GM23338 (cell line): ENCODE measurements around the gene SFMBT2. TPM values are rescaled to one million over a fixed set of nuclear protein-coding genes. Genes with fewer than 3 reads are reported as not detected.
A peak's percentile ranks its signal among the peaks of the same experiment; 100 is the strongest.

Experiments
- ATAC-seq: fragments of 200-7000 bp; cut with Tn5 transposase; 3 replicates; pipeline ENCODE4 v1.9.1; 2020
- DNase-seq: peaks from one replicate; pipeline ENCODE4 v3.0.0-alpha.2; 2015; ENCODE audit warnings: low spot score
- H2AFZ ChIP-seq: fragments of 200-600 bp; sonication (generic); 2 replicates; pipeline ENCODE4 v1.8.0; 2016; ENCODE audit warnings: antibody characterized with exemption, mild to moderate bottlenecking, moderate library complexity
- H3F3A ChIP-seq: fragments of 200-600 bp; sonication (generic); replicated peaks from 2 replicates; pipeline ENCODE4 v1.8.0; 2017; ENCODE audit warnings: antibody characterized with exemption, mixed run types, low read depth
- H3K27ac ChIP-seq: fragments of 200-600 bp; sonication (generic); 2 replicates; pipeline ENCODE4 v1.6.1; 2016; ENCODE audit warnings: low read depth
- H3K27me3 ChIP-seq: fragments of 200-600 bp; sonication (generic); 2 replicates; pipeline ENCODE4 v1.8.0; 2016; ENCODE audit warnings: mild to moderate bottlenecking, mixed run types, moderate library complexity; ENCODE audit not compliant: insufficient read depth
- H3K36me3 ChIP-seq: fragments of 200-600 bp; sonication (generic); 2 replicates; pipeline ENCODE4 v1.8.0; 2016; ENCODE audit warnings: mild to moderate bottlenecking; ENCODE audit not compliant: insufficient read depth
- H3K4me1 ChIP-seq: fragments of 200-600 bp; sonication (generic); 2 replicates; pipeline ENCODE4 v1.8.0; 2016; ENCODE audit warnings: mild to moderate bottlenecking, moderate library complexity; ENCODE audit not compliant: insufficient read depth
- H3K4me2 ChIP-seq: fragments of 200-600 bp; sonication (generic); 2 replicates; pipeline ENCODE4 v1.7.1; 2017; ENCODE audit warnings: mixed run types
- H3K4me3 ChIP-seq: fragments of 200-600 bp; sonication (generic); 2 replicates; pipeline ENCODE4 v1.6.1; 2016; ENCODE audit warnings: mixed run types
- H3K79me2 ChIP-seq: fragments of 200-600 bp; sonication (generic); replicated peaks from 2 replicates; pipeline ENCODE4 v1.8.0; 2017; ENCODE audit warnings: mild to moderate bottlenecking; ENCODE audit not compliant: insufficient read depth
- H3K9me2 ChIP-seq: fragments of 200-600 bp; sonication (generic); 2 replicates; pipeline ENCODE4 v1.8.0; 2017; ENCODE audit not compliant: insufficient read depth
- H4K20me1 ChIP-seq: fragments of 200-600 bp; sonication (generic); replicated peaks from 2 replicates; pipeline ENCODE4 v1.8.0; 2017; ENCODE audit warnings: mild to moderate bottlenecking; ENCODE audit not compliant: insufficient read depth
- H3K27ac Mint-ChIP-seq: 2 replicates; pipeline ENCODE4 v1.8.0; 2020; ENCODE audit warnings: inconsistent platforms, mild to moderate bottlenecking, moderate library complexity, mixed read lengths
- H3K27me3 Mint-ChIP-seq: 3 replicates; pipeline ENCODE4 v1.8.0; 2022; ENCODE audit warnings: low read depth, mild to moderate bottlenecking, moderate library complexity, mixed read lengths, inconsistent platforms; ENCODE audit not compliant: insufficient read depth, poor library complexity
- H3K36me3 Mint-ChIP-seq: 3 replicates; pipeline ENCODE4 v1.8.0; 2021; ENCODE audit warnings: low read depth, mild to moderate bottlenecking, inconsistent platforms, moderate library complexity, mixed read lengths
- H3K4me1 Mint-ChIP-seq: 3 replicates; pipeline ENCODE4 v1.8.0; 2020; ENCODE audit warnings: mild to moderate bottlenecking, inconsistent platforms, mixed read lengths
- H3K4me3 Mint-ChIP-seq: 3 replicates; pipeline ENCODE4 v1.8.0; 2021; ENCODE audit warnings: moderate library complexity, mild to moderate bottlenecking, inconsistent platforms, mixed read lengths
- H3K9me3 Mint-ChIP-seq: 3 replicates; pipeline ENCODE4 v1.8.0; 2020; ENCODE audit warnings: moderate library complexity, mild to moderate bottlenecking, inconsistent platforms, mixed read lengths
- CREB1 ChIP-seq: fragments of 250-450 bp; sonication (Bioruptor Pico); IDR thresholded peaks from 2 replicates; pipeline ENCODE4 v1.5.0; 2020; ENCODE audit warnings: low read depth, mild to moderate bottlenecking, moderate library complexity
- CTCF ChIP-seq, 2 experiments: fragments of 200-600 bp in 1 of 2; sonication (generic) in 1 of 2; conservative IDR thresholded peaks; 2 replicates each; pipeline versions ENCODE4 v1.5.1 to v1.6.1; 2016 to 2017; ENCODE audit warnings: antibody characterized with exemption in 2 of 2, low read depth in 2 of 2, mild to moderate bottlenecking in 2 of 2, moderate library complexity in 1 of 2
- ETS1 ChIP-seq: IDR thresholded peaks from 2 replicates; pipeline ENCODE4 v1.6.1; 2016; ENCODE audit warnings: antibody characterized with exemption
- EZH2 ChIP-seq: fragments of 200-600 bp; sonication (generic); IDR thresholded peaks from one replicate; pipeline ENCODE4 v1.8.0; 2017; ENCODE audit warnings: antibody characterized with exemption, mild to moderate bottlenecking, low read depth; ENCODE audit not compliant: unreplicated experiment
- EZH2phosphoT487 ChIP-seq: fragments of 200-600 bp; sonication (generic); IDR thresholded peaks from one replicate; pipeline ENCODE4 v1.8.1; 2018; ENCODE audit warnings: antibody characterized with exemption; ENCODE audit not compliant: unreplicated experiment
- JUNB ChIP-seq: IDR thresholded peaks from one replicate; pipeline ENCODE4 v1.6.1; 2016; ENCODE audit warnings: antibody characterized with exemption; ENCODE audit not compliant: unreplicated experiment
- REST ChIP-seq: IDR thresholded peaks from one replicate; pipeline ENCODE4 v1.6.1; 2018; ENCODE audit warnings: antibody characterized with exemption; ENCODE audit not compliant: unreplicated experiment
- long read RNA-seq: library from polyadenylated mRNA; unstranded; transcript quantifications from one replicate; pipeline ENCODE4 v2.0.0, GENCODE V29; 2020; ENCODE audit not compliant: unreplicated experiment
- polyA plus RNA-seq: library from polyadenylated mRNA; unstranded; fragments of >200 nt; fragmentation: Nextera tagmentation; extraction: Ambion mirVana; gene quantifications from 2 replicates; pipeline ENCODE4 v1.2.1, GENCODE V29; 2016
- total RNA-seq: library from RNA; depleted of rRNA; stranded (reverse); fragments of >200 nt; shearing (Covaris generic); gene quantifications from 2 replicates; pipeline ENCODE4 v1.2.3, GENCODE V29; 2014; rRNA removed

SFMBT2 gene
- total RNA-seq (6.7 and 7.4 TPM in 2 replicates), polyA plus RNA-seq (2.7 and 2.9 TPM in 2 replicates)
- long read RNA-seq: 0 reads

- H3K4me2 ChIP-seq: peak within 1 kb of the TSS; percentile 100
- ATAC-seq (peak; percentile 30), DNase-seq (peak; percentile 91)
- Mint-ChIP-seq H3K27ac (peak within 1 kb of the TSS; percentile 78; the same call in 1 of the 2 replicates), H3K9me3 (peaks cover 2% of the 10 kb centered on the region; the same call in 2 of the 3 replicates), H3K27me3 (peaks cover 75% of the 10 kb centered on the region), H3K36me3 (no peaks in the 10 kb centered on the region; the same call in 2 of the 3 replicates), H3K4me1 (peaks cover 24% of the 10 kb centered on the region), H3K4me3 (peak within 1 kb of the TSS; percentile 89)
- no peak within 1 kb of the TSS for H3K27ac ChIP-seq
- no peaks in the 10 kb centered on the region for H3K36me3 ChIP-seq
- H2AFZ ChIP-seq: peak within 1 kb of the TSS; percentile 97
- peaks cover 28% of the 10 kb centered on the region for H3K79me2 ChIP-seq
- TF ChIP-seq EZH2phosphoT487 (no peak), CREB1 (CRISPR knock-in tag) (no peak)
- H3F3A ChIP-seq: peaks cover 7% of the 10 kb centered on the region; the same call in 1 of the 2 replicates
- H3K27me3 ChIP-seq: peaks cover 87% of the 10 kb centered on the region
- H3K4me3 ChIP-seq: peak within 1 kb of the TSS; percentile 96
- H4K20me1 ChIP-seq: no peaks in the 10 kb centered on the region
- H3K9me2 ChIP-seq: no peaks in the 10 kb centered on the region
- peaks cover 23% of the 10 kb centered on the region for H3K4me1 ChIP-seq
Observed at GRCh38 chr10:7410862-7411670, at the start of gene SFMBT2. Gene SFMBT2 (minus strand): TSS chr10:7411034. CDS start chr10:7381898, 29,136 bp downstream.

- H3K27ac Mint-ChIP-seq: no peak overlapping the region; the same call in 1 of the 2 replicates
- H4K20me1 ChIP-seq: no peaks in the 10 kb centered on the region
- peak overlapping the region; percentile 56; the same call in 1 of the 2 replicates for H2AFZ ChIP-seq
- H3K79me2 ChIP-seq: no peaks in the 10 kb centered on the region
- H3K4me1 Mint-ChIP-seq: peaks cover 3% of the 10 kb centered on the region; the same call in 2 of the 3 replicates
- H3K27ac ChIP-seq: no peak overlapping the region
- H3K4me2 ChIP-seq: no peak overlapping the region
- no peak overlapping the region for H3K4me3 ChIP-seq
- H3K27me3 Mint-ChIP-seq: peaks cover 8% of the 10 kb centered on the region
- no peaks in the 10 kb centered on the region for H3K27me3 ChIP-seq
- no peaks in the 10 kb centered on the region for H3K4me1 ChIP-seq
- H3K36me3 ChIP-seq: no peaks in the 10 kb centered on the region
- H3K36me3 Mint-ChIP-seq: no peaks in the 10 kb centered on the region
- no peak overlapping the region for H3K4me3 Mint-ChIP-seq
- no peak for ATAC-seq
- DNase-seq: no peak
- H3F3A ChIP-seq: no peaks in the 10 kb centered on the region
- H3K9me2 ChIP-seq: no peaks in the 10 kb centered on the region
- H3K9me3 Mint-ChIP-seq: no peaks in the 10 kb centered on the region; the same call in 2 of the 3 replicates
- TF ChIP-seq CREB1 (CRISPR knock-in tag): no peak
- TF ChIP-seq REST: no peak
- no peak for TF ChIP-seq JUNB
- no peak for TF ChIP-seq ETS1
- no peak for TF ChIP-seq EZH2
- no peak for TF ChIP-seq CTCF (conservative IDR thresholded peaks at IDR 0.05; ENCODE audit: low read depth in 2 of 2)
Observed at GRCh38 chr10:7460006-7460405, 49.2 kb upstream of the SFMBT2 start.
